Stimulated activated CD4-positive, alpha-beta T cell treated with anti-CD3 and anti-CD28 coated beads, Interleukin-15, amount 100 ng/mL, for 1 hour (primary cell): ENCODE results near the gene FGF22.
"Not testable (repeated sequence)": the region's sequence is repeated elsewhere in the genome, so short reads cannot be mapped to it uniquely, and the experiment has no call there.

Experiments used
- DNase-seq, 2 donors: peaks; one replicate each; pipeline ENCODE4 v3.0.0-alpha.2; 2020; ENCODE audit warnings: low read depth in 1 of 2, low spot score in 1 of 2

FGF22 gene

GRCh38 chr19:658059-658839 lies 18.6 kb downstream of the FGF22 start:
- DNase-seq: no peak

- DNase-seq: no peak
Observed at GRCh38 chr19:658916-659839, 19.5 kb downstream of the FGF22 start.

- DNase-seq: no peak
Observed at GRCh38 chr19:660793-661426, 21.2 kb downstream of the FGF22 start.

- peak; percentile 33 to 53 for DNase-seq
Observed at GRCh38 chr19:661427-662196, 21.9 kb downstream of the FGF22 start.

- peak; percentile 35 to 60 for DNase-seq
Observed at GRCh38 chr19:662207-662961, 22.7 kb downstream of the FGF22 start.

- peak; percentile 91 to 98 for DNase-seq
Observed at GRCh38 chr19:662962-663681, 23.4 kb downstream of the FGF22 start, which contains the start of gene RNF126. Gene RNF126 (minus strand): TSS chr19:663214. CDS start chr19:663121, 93 bp downstream.

- DNase-seq: no peak
Observed at GRCh38 chr19:663682-664117, 24.0 kb downstream of the FGF22 start.

GRCh38 chr19:664913-665443 lies 25.3 kb downstream of the FGF22 start:
- DNase-seq: peak; percentile 57 to 81

GRCh38 chr19:666985-667573 lies 27.4 kb downstream of the FGF22 start:
- not testable (repeated sequence) for DNase-seq

- DNase-seq: not testable (repeated sequence)
Observed at GRCh38 chr19:668675-669434, 29.2 kb downstream of the FGF22 start.

- no peak for DNase-seq
Observed at GRCh38 chr19:670609-671075, 31.0 kb downstream of the FGF22 start.

- DNase-seq: no peak
Observed at GRCh38 chr19:674282-675151, 34.8 kb downstream of the FGF22 start.

GRCh38 chr19:676007-676338 lies 36.3 kb downstream of the FGF22 start:
- no peak for DNase-seq

GRCh38 chr19:676339-677105 lies 36.8 kb downstream of the FGF22 start, which contains the start of gene FSTL3:
Gene FSTL3 (plus strand): TSS chr19:676392. CDS start chr19:676424, 32 bp downstream.
- no peak for DNase-seq

- no peak for DNase-seq
Observed at GRCh38 chr19:677201-677600, 37.5 kb downstream of the FGF22 start.
